Nucleus accumbens (tissue), 56 donors: ENCODE data around the gene ZNF618.
A peak's percentile ranks its signal among the peaks of the same experiment; 100 is the strongest.

Source experiments
- DNase-seq, 56 donors: peaks; one replicate each; lab custom pipeline; 2025; lab: John Stamatoyannopoulos, UW

ZNF618 gene

DNA sequence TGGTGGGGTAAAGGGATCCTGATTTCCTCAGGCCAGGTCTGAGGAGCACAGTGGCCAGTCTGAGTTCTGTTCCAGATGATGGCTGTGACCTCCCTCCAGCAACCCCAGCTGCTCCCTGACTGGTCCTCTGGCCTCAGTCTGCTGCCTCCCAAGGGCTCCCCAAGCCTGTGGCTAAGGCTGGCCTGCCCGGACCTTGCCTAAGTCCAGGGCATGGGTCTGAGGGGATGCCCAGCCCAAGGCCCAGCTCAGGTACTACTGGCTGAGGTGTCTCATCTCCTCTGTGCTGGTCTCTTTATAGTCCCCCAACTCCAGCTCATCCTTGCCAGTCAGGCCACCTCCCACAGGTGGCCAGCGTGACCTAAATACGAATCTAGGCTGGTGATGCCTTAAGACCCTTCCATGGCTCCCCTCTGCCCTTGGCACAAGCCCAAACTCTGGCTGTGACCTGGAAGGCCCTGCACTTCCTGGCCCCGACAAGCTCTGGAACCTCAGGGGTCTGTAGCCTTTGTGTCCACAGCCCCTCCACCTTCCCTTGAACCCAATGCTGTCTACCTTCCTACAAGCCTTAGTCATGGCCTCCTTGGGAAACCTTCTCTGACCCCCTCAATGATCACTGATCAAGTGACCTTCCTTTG, 213.2 kb downstream of the ZNF618 start:
- DNase-seq = no peak

DNA sequence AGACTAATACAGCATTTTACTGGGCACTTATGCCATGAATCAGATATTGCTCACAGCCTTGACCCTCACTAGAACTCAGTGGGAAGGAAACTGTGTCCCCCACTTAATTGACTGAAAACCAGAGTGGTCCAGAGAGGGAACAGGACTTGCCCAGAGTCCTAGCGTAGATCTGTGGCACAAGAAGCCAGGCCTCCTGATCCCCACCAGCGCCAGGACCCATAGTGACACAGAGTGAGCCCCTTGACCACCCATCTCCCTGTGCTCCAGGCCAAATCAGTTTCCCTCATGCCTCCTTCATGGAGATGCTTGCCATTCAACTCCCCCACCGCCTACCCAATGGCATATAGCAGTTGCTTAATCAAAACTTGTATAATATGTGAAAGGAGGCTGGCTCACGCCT, 214.7 kb downstream of the ZNF618 start:
- no peak for DNase-seq

DNA sequence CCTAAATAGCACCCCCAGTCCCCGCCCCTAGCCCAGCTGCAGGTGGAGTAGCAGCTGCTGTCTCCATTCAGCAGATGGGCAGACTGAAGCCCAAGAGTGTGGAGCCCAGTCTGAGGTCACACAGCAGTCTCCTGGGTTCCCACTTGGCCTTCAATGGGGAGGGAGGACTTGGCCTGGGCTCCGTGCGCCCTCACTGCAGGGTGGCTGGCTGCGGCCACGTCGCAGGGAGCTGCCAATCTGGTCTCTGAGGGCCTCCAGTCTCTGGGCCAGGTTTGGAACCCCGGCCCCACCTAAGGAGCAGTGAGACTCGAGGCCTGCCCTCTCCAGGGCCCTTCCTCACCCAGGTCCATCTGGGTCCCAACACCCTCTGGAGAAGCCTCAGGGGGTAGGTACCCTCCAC, 215.6 kb downstream of the ZNF618 start:
- DNase-seq = no peak

DNA sequence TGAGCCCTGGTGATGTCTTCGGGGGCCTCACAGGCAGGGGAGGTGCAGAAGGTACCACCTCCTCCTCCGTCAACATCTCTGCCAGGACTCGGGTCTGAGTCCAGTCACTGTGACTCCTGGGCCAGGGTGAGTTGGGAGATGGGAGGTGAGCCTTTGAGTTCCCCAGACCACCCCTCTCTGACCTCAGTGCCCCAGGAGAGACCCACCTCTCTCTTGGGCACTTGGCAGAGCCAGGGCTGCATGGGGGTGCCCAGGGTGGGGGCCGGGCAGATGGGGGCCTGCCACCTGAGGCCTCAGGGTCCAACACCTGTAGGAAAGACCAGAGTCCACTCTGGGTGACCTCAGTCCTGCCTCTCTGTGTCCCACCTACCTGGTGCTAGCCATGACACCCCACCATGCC, 216.2 kb downstream of the ZNF618 start:
- DNase-seq = no peak

DNA sequence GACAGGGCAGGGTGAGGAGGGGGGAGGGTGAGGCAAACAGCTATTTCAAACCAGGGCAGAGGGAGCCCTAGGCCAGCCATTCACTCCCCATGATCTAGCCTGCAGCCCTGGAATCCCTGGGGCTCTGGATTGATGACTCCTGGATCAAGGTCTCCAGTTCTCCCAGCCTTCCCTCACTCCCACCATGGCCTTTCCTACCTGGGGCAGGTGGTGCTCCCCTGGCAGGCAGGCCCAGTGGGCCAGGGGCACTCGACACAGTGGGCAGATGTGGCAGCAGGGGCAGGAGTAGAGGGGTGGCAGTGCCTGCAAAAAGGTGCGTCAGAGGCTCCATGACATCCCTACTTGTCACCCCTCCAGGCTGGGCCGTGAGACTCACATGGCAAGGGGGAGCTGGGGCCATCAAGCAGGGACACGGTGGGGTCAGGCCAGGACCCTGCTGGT, 216.9 kb downstream of the ZNF618 start:
- no peak for DNase-seq

DNA sequence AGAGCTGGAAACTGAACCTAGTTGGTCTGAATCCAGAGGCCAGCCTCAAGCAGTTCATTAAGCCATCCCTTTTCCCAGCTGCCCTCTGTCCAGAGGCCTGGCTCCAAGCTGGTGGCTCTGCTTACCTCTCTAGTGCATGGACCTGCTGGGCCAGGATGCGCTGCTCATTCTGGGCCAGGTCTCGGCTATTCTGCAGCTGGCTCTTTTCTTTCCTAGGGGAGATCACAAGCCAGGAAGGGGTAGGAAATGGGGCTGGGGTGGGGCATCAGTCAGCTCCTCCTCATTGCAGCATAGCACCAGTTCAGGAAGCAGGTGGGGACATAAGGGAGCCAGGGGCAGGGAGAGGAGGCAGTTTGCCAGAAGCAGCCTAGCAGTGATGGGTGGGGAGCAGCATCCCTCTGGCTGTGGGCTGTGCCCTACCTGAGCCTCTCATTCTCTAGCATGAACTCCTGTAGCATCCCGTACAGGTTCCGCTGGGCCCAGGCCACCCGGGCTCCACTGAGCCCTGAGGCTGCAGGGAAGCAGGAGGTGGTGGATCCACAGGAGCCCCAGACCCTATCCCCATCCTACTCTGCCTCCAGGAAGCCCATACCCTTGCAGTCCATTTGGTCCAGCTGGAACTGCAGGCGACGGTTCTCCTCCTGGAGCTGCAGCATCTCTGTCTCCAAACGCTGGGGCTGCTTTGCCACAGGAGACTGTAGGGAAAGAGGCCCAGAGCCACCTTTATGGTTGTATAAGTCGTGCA, 217.8 kb downstream of the ZNF618 start:
- DNase-seq = no peak

DNA sequence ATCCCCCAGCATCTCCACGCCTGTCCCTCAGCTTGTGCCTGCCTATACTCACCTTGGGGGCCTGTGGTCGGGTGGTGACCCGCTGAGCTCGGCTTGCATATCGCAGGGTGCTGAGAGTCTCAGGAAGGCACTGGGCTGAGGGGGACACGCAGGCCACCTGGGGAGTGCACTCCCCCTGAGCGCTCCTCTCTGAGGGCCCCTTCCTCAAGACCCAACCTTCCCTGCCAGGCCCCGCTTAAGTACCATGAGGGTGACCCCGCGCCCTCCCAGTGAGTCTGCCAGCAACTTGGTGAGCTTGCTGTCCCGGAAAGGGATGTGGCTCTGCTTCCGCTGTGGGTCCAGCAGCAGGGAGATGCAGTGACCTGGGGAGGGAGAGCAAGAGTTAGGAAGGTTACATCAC, 218.9 kb downstream of the ZNF618 start:
- no peak for DNase-seq

DNA sequence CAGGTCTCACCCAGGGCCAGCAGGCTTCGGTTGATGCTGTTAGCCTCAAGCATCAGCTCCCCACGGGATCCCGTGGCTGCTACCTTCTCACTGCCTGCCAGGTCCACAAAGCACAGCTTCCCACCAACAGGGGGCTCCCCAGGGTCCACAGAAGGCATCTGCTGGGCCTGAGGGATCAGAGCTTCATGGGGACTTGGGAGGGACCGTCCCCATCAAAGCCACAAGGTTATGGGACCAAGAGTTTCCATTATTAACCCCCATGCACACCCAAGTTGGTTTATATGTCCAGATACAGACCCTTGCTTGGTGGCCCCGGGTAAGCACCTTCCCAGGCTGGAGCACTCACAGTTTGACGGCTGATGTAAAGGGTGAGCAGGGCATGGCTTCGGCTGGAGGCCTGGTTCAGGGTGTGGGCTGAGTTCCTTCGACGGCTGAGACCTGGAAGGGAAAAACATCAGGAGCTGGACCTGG, 220.0 kb downstream of the ZNF618 start:
- DNase-seq = no peak

DNA sequence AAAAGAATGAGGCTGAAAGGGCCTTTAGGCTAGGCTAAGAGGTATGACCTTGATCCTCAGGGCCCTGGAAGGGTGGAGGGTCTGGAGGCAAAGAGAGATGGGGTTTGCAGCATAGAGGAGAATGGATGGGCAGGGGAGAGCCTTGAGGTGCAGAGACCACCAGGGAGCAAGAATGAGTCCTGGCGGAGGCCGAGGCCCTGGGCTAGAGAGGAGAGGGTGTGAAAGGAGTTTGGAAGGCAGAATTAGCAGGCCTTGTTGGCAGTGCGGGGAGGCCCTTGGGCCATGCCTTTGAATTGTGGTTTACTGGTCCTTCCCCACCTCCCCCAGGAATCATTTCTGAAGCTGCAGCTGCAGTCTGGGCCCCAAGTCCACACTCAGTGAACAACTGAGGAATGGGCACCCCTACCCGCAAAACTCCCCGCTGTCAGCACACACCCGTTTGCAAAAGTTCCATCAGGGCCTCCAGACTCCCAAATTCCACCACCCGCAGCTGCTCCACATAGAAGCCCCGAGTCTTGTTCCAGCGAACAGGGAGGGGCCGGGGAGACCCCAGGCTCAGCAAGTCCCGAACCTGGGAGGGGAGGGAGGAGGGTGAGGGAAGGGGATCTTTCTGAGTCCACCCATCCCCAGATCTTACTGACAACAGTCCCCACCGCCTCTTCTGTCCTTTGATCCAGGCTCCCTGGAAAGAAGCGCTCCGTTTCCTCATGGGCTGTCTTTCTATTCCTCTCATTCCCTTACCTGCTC, 220.9 kb downstream of the ZNF618 start:
- DNase-seq = no peak

DNA sequence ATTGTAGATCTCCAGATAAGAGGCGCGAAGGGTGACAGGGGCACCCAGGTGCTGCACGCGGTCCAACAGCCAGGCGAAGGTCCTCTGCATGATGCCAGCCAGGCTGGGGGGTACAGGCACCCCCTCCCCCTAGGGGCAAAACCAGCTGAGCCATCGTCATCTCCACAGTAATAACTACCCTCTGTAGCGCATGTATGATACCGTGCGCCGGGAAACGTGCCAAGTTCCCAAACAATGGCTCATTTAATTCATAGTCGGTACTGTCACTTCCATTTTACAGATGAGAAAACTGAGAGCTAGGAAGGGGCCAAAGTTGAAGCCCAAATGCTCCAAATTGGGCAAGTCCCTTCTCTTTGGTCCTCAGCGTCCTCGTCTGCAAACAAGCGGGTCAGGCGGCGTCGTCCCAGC, 221.5 kb downstream of the ZNF618 start:
- peak in 4 of 56 donors; percentile 4 to 53 (median 30) for DNase-seq

DNA sequence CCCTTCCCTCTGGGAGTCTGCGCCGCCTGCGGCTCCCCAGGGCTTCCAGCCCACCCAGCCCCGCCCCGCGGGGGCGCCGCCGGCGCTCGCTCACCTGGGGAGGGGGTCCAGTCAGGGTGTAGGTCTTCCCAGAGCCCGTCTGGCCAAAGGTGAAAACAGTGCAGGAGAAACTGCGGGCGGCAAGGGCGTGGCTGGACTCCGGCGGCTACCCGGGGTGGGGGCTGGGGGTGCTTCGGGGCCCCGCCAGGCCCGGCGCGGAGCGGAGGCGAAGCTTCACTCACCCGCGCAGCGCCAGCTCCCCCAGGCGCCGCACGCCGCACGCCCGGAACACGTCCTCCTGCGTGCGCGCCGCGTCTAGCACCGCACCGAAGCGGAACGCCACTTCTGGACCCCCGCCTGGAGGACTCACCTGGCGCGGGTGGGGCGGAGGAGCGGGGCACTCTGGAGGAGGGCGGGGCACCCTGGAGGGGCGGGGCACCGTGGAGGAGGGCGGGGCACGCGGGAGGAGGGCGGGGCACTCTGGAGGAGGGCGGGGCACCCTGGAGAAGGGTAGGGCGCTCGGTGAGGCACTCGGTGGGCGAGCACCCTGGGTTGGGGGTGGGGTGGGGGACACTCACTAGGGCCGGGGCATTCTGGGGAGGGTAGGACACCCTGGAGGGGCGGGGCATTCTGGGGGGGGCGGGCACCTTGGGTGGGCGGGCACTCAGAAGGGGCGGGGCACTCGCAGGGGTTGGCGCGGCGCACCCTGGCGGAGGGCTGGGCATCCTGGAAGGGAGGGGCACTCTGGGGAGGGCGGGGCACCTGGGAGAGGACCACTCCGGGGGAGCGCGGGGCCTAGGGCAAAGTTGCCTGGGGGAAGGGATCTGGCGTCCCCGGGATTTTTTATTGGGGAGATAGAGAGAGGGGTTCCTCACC, 222.2 kb downstream of the ZNF618 start:
- peak in 26 of 56 donors; percentile 5 to 85 (median 26) for DNase-seq

DNA sequence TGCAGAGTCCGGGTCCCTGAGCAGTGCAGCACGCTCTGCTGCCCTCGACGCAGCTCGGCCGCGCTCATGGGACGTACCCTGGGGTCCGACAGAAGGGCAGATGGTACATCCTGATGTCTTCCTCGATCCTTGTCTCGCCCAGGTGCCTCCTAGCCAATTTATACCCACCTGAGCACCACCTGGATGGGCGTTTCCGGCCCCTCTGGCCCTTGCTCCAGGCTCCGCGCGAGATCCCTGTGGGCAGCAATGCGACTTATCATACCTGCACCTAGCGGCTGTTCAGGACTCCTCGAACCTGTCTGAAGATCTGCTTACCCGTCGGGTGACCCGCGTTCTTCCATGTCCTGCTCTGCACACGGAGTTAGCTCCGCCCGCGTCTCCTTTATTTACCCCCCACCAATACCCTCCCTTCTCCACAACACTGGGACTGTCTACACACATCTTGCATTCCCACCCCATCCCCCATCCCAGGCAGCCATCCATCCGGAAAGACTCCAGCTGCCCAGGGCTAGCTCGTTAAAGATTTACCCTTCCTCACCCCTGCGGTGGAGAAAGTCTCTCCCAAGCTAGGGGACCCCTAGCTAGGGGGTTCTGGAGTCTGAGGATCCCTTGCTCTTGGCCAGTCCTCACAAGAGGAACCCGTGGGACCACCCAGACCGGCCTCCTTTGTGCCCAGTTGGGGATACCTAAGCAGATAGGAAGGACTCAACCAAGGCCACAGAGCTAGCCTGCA, 223.0 kb downstream of the ZNF618 start, which contains the start of gene KIF12:
TSS of gene KIF12 (minus strand) at position 357 of the 733 bp plus-strand sequence. CDS start at position 341, 16 bp downstream.
- DNase-seq = no peak

DNA sequence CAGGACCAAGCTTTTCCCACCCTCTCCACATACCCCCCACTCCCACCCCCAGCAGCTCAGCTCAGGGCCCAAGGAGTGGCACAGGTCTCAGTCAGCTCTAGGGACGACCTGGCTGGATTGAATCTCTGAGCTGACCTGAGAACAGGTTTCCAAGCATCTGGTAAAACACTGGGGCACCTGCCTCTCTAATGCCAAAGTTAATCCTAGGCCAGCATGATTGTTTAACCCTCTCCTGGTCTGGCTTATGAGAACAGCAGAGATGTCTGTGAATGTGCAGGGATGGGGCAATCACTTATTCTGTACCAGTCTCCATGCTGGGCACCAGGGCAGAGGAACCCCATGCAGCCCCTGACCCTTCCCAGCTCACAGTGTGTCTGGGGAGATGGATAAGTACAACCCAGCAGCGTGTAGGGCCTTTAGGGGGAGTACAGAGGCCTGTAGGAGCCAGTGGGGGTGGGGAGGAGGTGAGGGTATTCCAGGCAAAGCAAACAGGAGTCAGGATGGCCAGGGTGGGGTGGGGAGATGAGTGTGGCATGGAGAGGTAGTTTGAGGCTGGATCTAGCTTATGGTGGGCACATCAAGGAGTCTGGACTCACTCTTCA, 223.7 kb downstream of the ZNF618 start:
- DNase-seq = no peak

DNA sequence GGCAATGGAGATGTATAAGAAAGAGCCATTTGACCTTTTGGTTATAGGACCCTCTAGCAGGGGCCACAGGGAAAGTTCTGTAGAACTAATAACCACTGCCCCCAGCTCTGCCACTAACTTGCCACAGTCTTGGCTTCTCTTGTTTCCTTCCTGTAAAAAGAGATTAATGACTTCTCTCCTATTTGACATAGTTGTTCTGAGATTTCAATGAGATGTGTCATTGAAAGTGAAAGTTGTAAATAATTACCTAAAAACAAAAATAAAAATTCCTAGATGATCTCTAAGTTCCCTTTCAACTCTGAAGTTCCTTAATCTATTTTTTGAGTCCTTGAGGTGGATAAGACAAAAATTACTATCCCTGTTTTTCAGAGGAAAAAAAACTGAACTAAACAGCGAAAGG, 224.4 kb downstream of the ZNF618 start:
- DNase-seq = no peak

DNA sequence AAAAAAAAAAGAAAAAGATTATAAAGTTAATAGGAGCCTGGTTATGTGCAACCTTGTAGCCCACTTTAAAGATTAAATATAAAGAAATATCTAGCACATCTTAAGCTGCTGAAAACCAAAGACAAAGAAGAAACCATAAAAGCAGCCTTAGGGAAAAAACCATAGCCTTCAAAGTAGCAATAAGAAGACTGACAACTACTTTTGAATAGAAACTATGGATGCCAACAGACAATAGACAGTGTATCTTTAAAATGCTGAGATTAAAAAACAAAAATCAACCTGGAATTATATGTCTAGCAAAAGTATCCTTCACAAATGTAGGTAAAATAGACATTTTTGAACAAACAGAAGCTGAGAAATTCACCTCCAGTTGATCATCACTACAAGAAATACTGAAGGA, 226.4 kb downstream of the ZNF618 start:
- no peak for DNase-seq

DNA sequence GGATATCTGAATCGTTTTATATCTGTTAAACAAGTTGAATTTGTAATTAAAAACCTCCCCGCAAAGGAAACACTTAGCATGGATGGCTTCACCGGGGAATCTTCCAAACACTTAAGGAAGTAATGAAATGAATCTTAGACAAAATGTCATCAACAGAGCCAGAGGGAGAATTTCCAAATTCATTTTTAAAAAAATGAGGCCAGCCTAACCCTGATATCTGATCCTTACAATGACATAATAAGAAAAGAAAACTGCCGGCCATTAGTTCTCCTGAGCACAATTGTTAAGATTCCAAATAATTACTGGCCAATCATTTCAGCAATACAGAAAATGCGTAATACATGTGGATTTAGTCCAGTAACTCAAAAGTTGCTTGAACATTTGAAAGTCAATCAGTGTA, 229.1 kb downstream of the ZNF618 start:
- DNase-seq = no peak
